HG03025 (cell line): ENCODE results near the gene ZBTB46.
"Not testable (repeated sequence)": the region's sequence is repeated elsewhere in the genome, so short reads cannot be mapped to it uniquely, and the experiment has no call there.

Experiments
- ATAC-seq: cut with Tn5 transposase; IDR thresholded peaks from one replicate; pipeline ENCODE4 v1.9.1; 2021; ENCODE audit warnings: mild to moderate bottlenecking, moderate library complexity; ENCODE audit not compliant: unreplicated experiment, low FRiP score

ZBTB46 gene

DNA sequence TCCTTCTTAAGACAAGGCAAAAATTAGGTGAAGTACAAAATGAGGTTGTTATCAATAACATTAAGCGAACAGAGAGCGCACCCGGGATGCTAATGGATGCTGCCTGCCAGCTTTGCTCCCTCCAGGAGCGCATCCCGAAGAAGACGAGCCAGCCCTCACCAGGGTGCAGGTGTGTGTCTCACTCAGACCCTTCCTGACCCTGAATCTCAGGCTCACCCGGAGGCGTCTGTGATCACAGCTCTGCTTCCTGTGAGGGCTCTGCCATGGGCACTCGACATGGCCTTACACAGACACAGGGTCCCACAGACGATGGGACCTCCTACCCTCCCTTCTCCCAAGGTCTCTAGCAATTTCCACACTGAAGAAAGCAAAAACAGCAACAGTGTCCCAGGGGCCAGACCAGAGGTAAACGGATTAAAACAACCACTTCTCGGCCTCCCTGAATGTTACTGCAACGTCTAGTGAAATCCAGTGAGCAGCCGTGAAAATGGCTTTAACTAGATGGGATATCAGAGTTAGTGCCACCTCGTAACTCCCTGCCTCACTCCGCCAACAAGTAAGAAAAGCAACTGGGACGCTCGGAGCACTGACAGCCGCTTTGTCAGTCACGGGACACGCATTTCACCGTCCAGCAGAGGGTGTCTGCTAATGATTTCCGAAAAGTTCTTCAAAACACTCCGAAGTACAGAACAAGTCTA is 11.7 kb downstream of the ZBTB46 start:
- ATAC-seq, result no peak

DNA sequence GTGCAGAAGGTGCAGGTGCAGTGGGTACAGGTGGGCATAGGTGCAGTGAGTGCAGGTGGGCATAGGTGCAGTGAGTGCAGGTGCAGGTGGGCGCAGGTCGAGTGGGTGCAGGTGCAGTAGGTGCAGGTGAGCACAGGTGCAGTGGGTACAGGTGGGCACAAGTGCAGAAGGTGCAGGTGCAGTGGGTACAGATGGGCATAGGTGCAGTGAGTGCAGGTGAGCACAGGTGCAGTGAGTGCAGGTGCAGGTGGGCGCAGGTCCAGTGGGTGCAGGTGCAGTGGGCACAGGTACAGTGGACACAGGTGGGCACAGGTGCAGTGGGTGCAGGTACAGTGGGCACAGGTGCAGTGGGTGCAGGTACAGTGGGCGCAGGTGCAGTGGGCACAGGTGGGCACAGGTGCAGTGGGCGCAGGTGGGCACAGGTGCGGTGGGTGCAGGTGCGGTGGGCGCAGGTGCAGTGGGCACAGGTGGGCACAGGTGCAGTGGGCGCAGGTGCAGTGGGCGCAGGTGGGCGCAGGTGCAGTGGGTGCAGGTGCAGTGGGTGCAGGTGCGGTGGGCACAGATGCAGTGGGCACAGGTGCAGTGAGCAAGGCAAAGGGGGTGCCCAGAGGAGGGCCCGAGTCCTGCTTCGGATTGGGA is 15.3 kb downstream of the ZBTB46 start:
- no peak for ATAC-seq

DNA sequence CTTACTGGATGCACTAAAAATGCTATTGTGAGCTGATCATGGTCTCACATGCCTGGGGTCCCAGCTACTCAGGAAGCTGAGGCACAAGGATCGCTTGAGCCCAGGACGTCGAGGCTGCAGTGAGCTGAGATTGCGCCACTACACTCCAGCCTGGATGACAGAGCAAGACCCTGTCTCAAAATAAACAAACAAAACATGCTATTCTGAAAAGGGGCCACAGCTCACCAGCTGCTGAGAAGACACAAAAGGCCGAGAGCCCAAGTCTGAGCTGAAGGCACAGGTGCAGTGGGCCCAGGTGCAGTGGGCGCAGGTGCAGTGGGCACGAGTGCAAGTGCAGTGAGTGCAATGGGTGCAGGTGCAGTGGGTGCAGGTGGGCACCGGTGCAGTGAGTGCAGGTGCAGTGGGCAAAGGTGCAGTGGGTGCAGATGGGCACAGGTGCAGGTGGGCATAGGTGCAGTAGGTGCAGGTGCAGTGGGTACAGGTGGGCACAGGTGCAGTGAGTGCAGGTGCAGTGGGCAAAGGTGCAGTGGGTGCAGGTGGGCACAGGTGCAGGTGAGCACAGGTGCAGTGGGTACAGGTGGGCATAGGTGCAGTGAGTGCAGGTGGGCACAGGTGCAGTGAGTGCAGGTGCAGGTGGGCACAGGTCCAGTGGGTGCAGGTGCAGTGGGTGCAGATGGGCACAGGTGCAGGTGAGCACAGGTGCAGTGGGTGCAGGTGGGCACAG is 16.0 kb downstream of the ZBTB46 start:
- no peak for ATAC-seq

DNA sequence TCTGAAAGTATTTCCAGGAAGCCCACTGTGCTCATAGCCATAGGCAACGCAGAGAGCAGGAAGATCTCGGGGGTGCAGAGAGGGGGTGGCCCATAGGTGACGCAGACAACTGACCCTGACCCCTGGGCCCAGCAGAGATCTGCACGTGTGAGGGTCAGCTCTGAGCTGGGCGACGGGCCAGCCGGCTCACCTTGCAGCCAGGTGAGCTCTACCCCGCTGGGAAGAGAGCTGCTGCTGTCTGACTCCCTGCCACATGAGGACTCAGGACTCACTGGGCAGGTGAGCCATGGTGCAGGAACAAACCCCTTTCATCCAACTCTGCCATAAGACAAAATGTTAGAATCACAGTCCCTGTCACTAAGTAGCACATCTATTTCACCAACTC is 19.6 kb downstream of the ZBTB46 start:
- no peak for ATAC-seq

DNA sequence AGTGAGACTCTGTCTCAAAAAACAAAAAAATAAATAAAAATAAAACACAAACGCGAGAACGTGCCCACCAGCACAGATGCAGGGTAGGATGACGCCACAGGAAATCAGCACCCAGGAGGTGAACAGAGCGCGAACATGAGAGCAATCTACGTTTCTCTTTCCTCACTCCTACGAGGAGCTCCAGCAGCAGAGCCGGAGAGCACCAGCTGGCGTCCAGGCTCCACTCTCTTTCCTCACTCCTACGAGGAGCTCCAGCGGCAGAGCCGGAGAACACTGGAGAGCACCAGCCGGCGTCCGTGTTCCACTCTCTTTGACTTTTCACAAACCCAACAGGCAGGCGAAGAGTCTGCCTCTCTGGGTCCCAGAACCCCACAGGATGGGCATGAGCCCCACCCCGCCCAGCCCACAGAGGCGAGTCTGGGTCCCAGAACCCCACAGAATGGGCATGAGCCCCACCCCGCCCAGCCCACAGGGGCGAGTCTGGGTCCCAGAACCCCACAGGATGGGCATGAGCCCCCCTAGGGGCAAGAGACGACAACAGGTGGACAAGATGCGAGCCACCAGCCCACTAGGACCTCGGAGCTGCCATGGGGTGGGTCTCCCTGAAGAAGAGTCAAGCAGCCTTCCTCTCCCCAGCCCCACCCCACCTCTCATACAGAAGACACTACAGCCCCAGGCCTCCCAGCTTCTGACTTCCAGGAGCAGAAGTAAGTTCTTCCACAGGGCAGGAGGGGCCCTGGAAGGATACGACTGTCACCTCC is 20.2 kb downstream of the ZBTB46 start:
- no peak for ATAC-seq

DNA sequence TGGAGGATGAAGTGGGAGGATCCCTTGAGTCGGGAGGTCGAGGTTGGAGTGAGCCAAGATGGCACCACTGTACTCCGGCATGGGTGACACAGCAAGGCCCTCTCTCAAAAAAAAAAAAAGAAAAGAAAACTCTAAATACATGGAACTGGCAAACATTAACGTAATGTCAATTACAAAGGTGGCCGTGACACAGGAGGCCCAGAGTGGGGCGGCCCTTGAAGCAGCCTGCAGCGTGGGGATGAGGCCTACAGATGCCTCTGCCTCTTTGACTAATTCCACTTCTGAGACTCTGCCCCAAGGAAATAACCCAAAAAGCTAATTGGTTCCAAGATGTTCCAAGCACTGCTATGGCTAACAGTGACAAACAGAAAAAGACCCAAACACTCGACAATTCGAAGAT is 21.2 kb downstream of the ZBTB46 start:
- ATAC-seq, result no peak

DNA sequence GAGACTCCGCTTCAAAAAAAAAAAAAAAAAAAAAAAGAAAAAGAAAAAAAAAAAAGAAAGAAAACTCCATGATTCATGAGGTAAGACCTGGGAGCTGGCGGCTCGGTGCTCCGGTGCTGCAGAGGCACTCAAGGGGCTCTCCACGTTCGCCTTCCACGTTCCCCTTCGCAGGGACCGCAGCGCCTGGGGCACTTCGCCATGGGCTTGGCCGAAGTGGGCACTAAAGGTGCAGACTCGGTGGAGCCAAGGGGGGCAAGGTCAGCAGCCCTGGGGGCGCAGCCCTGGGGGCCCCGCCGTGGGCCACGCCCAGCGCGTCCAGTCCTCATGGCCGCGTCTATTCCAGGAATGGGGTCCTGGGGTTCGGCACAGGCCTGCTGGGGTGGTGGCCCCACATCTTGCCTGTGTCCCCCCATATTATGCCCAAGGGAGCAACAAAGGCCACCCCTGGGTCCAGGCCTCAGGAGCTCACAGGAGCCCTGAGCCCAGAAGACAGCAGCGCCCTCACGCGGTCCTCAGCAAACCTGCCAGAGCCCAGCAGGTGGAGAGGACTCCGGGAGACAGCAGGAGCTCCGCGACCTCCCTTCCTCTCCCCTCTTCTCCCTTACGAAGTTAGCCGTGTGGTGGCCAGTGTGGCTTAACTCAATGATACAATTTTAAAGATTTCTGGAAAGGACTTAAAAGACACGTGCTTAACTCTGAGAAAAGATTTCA is 21.9 kb downstream of the ZBTB46 start:
- ATAC-seq, result no peak

DNA sequence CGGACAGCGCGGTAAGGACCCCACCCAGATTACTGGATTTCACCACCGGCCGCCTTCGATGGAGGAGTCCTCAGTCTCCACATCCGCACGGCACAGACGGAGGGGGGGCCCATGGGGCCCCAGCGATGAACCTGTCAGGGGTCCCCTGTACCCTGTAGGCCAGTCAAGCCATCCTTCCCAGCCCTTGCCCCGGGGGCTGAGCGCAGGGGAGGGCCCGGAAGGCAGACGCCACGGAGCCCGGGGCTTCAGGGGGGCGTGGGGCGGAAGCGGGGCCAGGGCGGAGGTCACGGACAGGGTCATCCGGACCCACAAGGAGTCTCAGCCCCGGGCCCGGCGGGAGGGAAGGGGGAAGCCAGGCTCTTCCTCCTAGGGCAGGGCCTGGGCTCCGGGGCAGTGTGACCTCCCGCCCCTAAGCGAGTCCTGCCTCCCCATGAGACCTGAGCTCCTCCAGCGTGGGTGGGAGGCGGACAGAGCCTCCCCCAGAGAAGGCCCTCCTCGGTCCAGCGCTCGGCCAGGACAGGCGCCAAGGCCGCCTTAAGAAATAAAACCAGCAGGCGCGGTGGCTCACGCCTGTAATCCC is 22.8 kb downstream of the ZBTB46 start:
- no peak for ATAC-seq

DNA sequence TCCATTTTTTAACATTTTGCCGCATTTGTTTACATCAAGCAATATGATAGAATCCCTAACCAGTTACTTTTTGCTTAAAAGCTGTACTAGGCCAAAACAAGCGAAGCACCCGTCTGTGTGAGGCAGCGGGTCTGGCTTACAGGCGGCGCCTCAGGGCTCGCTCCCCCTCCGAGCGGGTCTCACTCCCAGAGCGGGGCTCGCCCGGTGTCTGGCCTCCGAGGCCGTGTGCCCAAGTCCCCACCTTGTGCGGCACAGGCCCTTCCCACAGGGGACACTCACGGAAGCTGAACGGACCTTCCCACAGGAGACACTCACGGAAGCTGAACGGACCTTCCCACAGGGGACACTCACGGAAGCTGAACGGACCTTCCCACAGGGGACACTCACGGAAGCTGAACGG is 23.4 kb downstream of the ZBTB46 start:
- no peak for ATAC-seq

DNA sequence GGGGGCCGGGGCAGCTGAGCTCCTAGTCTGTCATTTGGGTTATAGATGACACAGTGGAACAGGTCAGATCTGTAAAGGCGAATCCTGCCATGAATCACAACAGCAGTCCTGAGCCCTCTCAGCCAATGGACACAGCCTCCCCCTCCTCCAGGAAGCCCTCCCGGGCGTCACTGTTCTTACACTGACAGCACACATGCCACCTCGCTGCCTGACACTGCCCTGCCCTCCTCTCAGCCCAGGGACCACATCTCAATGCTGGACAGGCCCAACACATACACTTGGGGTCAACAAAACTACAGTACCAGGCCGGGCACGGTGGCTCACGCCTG is 26.8 kb downstream of the ZBTB46 start:
- no peak for ATAC-seq

DNA sequence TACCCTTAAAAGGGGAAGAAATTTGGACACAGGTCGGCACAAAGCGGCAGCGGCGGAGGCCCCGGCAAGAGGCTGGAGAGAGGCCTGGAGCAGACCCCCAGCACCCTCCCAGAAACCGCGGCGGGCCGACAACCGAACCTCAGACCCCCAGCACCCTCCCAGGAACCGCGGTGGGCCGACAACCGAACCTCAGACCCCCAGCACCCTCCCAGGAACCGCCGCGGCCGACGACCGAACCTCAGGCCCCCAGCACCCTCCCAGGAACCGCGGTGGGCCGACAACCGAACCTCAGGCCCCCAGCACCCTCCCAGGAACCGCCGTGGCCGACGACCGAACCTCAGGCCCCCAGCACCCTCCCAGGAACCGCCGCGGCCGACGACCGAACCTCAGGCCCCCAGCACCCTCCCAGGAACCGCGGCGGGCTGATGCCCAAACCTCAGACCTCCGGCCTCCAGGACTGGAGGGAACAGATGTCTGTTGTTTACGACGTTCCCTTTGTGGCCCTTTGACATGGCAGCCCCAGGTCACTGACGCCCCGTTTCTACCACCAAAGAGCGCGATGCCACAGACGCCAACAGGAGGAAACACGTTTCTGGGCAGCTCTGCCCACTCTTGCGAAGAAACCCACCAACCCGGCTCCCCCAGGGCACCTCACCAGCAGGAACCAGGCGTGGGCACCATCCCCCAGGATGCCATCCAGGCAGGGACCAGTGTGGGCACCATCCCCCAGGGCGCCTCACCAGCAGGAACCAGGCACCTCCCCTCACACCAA is 28.4 kb downstream of the ZBTB46 start:
- no peak for ATAC-seq

DNA sequence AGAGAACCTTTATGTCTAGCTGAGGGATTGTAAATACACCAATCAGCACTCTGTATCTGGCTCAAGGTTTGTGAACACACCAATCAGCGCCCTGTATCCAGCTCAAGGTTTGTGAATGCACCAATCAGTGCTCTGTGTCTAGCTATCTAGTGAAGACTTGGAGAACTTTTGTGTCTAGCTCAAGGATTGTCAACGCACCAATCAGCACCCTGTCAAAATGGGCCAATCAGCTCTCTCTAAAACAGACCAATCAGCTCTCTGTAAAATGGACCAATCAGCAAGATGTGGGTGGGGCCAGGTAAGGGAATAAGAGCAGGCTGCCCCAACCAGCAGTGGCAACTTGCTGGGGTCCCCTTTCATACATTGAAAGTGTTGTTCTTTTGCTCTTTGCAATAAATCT is 29.9 kb downstream of the ZBTB46 start:
- not testable (repeated sequence) for ATAC-seq

DNA sequence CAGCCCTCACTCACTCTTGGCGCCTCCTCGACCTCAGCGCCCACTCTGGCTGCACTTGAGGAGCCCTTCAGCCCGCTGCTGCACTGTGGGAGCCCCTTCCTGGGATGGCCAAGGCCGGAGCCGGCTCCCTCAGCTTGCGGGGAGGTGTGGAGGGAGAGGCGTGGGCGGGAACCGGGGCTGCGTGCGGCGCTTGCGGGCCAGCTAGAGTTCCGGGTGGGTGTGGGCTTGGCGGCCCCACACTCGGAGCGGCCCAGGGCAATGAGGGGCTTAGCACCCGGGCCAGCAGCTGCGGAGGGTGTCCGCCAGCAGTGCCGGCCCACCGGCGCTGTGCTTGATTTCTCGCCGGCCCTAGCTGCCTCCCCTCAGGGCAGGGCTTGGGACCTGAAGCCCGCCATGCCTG is 30.7 kb downstream of the ZBTB46 start:
- not testable (repeated sequence) for ATAC-seq

DNA sequence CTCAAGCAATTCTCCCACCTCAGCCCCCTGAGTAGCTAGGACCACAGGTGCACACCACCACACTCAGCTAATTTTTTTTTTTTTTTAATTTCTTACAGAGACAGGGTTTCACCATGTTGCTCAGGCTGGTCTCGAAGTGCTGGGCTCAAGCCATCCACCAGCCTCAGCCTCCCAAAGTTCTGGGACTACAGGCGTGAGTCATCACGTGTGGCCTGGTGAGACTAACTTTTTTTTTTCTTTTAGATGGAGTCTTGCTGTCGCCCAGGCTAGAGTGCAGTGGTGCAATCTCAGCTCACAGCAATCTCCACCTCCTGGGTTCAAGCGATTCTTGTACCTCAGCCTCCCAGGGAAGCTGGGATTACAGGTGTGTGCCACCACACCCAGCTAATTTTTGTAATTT is 31.9 kb downstream of the ZBTB46 start:
- ATAC-seq, result not testable (repeated sequence)

DNA sequence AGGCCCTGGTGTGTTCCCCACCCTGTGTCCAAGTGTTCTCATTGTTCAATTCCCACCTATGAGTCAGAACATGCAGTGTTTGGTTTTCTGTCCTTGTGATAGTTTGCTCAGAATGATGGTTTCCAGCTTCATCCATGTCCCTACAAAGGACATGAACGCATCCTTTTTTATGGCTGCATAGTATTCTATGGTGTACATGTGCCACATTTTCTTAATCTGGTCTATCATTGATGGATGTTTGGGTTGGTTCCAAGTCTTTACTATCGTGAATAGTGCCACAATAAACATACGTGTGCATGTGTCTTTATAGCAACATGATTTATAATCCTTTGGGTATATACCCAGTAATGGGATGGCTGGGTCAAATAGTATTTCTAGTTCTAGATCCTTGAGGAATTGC is 33.9 kb downstream of the ZBTB46 start:
- ATAC-seq, result not testable (repeated sequence)

DNA sequence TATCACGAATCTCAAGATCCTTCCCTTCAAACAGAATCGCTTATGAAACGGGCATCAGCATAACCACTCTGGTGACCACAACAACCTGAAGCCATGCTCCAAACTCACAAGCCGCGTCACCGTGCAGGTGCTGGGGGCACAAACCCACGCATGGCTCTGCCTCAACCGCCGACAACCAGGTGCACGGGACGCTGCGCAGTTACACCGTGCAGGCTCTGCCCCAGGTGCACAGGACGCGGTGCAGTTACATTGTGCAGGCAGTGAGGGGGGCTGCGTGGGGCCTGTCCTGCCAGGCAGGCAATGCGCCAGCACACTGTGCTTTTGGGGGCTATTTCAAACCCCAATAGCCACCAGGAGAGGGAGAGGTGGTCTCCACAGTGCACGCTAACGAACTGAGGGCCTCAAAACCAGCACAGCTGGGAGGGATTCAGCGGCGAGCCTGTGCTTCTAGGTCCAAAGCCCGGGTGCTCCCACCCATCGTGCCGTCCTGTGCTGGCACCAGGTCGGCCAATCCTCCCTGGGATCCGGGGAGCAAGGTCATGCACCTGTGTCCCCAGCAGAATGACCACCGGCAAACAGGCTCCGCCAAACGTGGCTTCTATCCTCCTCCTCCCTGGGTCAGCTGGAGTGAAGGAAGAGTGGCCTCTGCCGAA is 35.8 kb downstream of the ZBTB46 start:
- ATAC-seq, result no peak

DNA sequence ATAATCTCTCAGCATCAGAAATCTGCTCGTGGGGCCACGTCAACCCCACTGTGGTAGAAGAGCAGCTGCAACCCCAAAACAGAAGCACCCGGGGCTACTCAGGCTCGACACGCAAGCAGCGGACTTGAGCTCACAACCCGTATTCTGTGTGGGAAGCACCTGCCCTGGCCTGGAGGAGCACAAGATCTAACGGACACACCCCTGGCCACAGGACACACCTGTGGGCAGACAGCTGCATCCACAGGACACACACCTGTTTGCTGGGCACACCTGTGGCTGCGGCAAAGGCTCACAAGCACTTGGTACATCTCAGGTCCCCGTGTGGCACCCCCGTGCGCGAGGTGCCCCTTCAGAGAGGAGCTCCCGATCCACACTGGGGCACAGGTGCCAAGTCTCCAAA is 36.5 kb downstream of the ZBTB46 start:
- ATAC-seq, result no peak

DNA sequence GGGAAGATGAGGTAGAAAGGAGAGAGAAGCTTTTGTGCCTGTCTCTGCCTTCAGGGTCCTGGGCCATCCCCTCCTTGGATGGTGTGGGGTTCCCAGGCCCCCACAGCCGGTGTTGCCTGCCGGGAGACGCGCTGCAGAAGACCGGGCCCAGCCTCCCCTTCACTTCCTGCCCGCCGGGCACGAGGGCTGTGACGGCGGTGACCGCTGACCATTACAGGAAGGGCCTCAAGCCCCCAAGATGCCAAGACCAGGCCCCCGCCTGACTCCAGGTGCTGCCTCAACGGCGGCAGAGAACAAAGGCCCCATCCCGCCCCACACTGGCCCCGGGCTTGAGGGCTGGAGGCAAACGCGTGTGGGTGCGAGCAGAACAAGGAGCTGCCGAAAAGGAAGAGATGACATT is 38.2 kb downstream of the ZBTB46 start:
- ATAC-seq, result no peak
